ENCODE results near the gene NGF. TPM values are rescaled to one million over a fixed set of nuclear protein-coding genes. Genes with fewer than 3 reads are reported as not detected.

Gene NGF
- total RNA-seq, 1 donor from 2014 or later, result 14.8 TPM

GRCh38 chr1:115274467-115274866 is 63.6 kb downstream of the NGF start:
- Mint-ChIP-seq H3K36me3 (ENCODE audit: unreplicated experiment) (peaks cover 4% of the 10 kb centered on the region), H3K4me1 (ENCODE audit: unreplicated experiment) (peaks cover 16% of the 10 kb centered on the region)

GRCh38 chr1:115266729-115267421 is 71.2 kb downstream of the NGF start:
- H3K27ac Mint-ChIP-seq (ENCODE audit: unreplicated experiment), result no peak overlapping the region
- H3K9me3 Mint-ChIP-seq (ENCODE audit: unreplicated experiment), result no peaks in the 10 kb centered on the region
- TF ChIP-seq CTCF (IDR thresholded peaks at IDR 0.05), result no peak

More at GRCh38 chr1:115274467-115274866, 63.6 kb downstream of the NGF start:
- no peak overlapping the region for H3K27ac Mint-ChIP-seq (ENCODE audit: unreplicated experiment)
- no peak overlapping the region for H3K4me3 Mint-ChIP-seq (ENCODE audit: unreplicated experiment)
- H3K27me3 Mint-ChIP-seq (ENCODE audit: unreplicated experiment), result no peaks in the 10 kb centered on the region
- DNase-seq (ENCODE audit: extremely low spot score, unreplicated experiment), result no peak
- peaks cover 12% of the 10 kb centered on the region for H3K9me3 Mint-ChIP-seq (ENCODE audit: unreplicated experiment)
- no peak for TF ChIP-seq CTCF (IDR thresholded peaks at IDR 0.05)

GRCh38 chr1:115265099-115265498 is 73.0 kb downstream of the NGF start:
- Mint-ChIP-seq H3K4me1 (ENCODE audit: unreplicated experiment) (peaks cover 22% of the 10 kb centered on the region), H3K36me3 (ENCODE audit: unreplicated experiment) (no peaks in the 10 kb centered on the region), H3K27ac (ENCODE audit: unreplicated experiment) (no peak overlapping the region), H3K27me3 (ENCODE audit: unreplicated experiment) (no peaks in the 10 kb centered on the region), H3K9me3 (ENCODE audit: unreplicated experiment) (no peaks in the 10 kb centered on the region), H3K4me3 (ENCODE audit: unreplicated experiment) (no peak overlapping the region)
- no peak for DNase-seq (ENCODE audit: extremely low spot score, unreplicated experiment)
- no peak for TF ChIP-seq CTCF (IDR thresholded peaks at IDR 0.05)

More at GRCh38 chr1:115266729-115267421, 71.2 kb downstream of the NGF start:
- Mint-ChIP-seq H3K36me3 (ENCODE audit: unreplicated experiment) (no peaks in the 10 kb centered on the region), H3K27me3 (ENCODE audit: unreplicated experiment) (no peaks in the 10 kb centered on the region), H3K4me3 (ENCODE audit: unreplicated experiment) (no peak overlapping the region), H3K4me1 (ENCODE audit: unreplicated experiment) (peaks cover 22% of the 10 kb centered on the region)
- no peak for DNase-seq (ENCODE audit: extremely low spot score, unreplicated experiment)

GRCh38 chr1:115262886-115263285 is 75.2 kb downstream of the NGF start:
- no peak overlapping the region for H3K4me3 Mint-ChIP-seq (ENCODE audit: unreplicated experiment)
- no peaks in the 10 kb centered on the region for H3K27me3 Mint-ChIP-seq (ENCODE audit: unreplicated experiment)
- peaks cover 22% of the 10 kb centered on the region for H3K4me1 Mint-ChIP-seq (ENCODE audit: unreplicated experiment)
- TF ChIP-seq CTCF (IDR thresholded peaks at IDR 0.05), result no peak
- no peak overlapping the region for H3K27ac Mint-ChIP-seq (ENCODE audit: unreplicated experiment)
- H3K36me3 Mint-ChIP-seq (ENCODE audit: unreplicated experiment), result no peaks in the 10 kb centered on the region
- DNase-seq (ENCODE audit: extremely low spot score, unreplicated experiment), result no peak
- H3K9me3 Mint-ChIP-seq (ENCODE audit: unreplicated experiment), result peaks cover 11% of the 10 kb centered on the region

- no peak for TF ChIP-seq CTCF (IDR thresholded peaks at IDR 0.05)
- Mint-ChIP-seq H3K27ac (ENCODE audit: unreplicated experiment) (no peak overlapping the region), H3K36me3 (ENCODE audit: unreplicated experiment) (no peaks in the 10 kb centered on the region), H3K9me3 (ENCODE audit: unreplicated experiment) (peaks cover 13% of the 10 kb centered on the region), H3K4me3 (ENCODE audit: unreplicated experiment) (no peak overlapping the region), H3K27me3 (ENCODE audit: unreplicated experiment) (no peaks in the 10 kb centered on the region), H3K4me1 (ENCODE audit: unreplicated experiment) (peaks cover 15% of the 10 kb centered on the region)
- no peak for DNase-seq (ENCODE audit: extremely low spot score, unreplicated experiment)
These were observed 76.6 kb downstream of the NGF start for GRCh38 chr1:115261496-115261895.
